ENCODE measurements around the gene MYO5C.

Gene MYO5C

DNA sequence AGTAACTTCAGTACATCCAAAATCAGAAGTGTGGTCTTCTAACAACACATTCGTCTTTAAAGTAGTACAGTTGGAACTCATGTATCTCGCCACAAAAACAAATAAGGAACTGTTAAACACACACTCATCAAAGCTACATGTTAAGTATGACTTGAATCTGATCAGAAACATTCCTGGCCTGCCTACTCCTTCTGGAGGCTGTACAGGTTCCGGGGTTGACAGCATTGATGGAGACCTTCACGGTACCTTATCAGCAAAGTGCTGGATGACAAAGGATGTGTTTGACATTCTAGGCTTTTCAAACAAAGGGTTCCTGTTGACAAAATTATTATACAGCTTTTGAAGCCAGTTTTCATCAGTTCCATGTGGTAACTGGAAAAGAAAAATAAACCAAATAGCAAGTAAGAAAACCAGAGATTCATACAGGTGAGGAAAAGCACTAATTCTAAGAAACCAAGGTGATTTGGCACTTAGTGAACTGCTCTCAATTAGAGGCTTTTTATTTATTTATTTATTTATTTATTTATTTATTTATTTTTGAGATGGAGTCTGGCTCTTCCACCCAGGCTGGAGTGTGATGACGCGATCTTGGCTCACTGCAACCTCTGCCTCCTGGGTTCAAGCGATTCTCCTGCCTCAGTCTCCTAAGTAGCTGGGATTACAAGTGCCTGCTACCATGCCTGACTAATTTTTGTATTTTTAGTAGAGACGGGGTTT lies 44.3 kb downstream of the MYO5C start:
- no peak overlapping the region for H3K4me3 ChIP-seq (ENCODE audit: low read depth, low read length)
- TF ChIP-seq, protein P1, sequence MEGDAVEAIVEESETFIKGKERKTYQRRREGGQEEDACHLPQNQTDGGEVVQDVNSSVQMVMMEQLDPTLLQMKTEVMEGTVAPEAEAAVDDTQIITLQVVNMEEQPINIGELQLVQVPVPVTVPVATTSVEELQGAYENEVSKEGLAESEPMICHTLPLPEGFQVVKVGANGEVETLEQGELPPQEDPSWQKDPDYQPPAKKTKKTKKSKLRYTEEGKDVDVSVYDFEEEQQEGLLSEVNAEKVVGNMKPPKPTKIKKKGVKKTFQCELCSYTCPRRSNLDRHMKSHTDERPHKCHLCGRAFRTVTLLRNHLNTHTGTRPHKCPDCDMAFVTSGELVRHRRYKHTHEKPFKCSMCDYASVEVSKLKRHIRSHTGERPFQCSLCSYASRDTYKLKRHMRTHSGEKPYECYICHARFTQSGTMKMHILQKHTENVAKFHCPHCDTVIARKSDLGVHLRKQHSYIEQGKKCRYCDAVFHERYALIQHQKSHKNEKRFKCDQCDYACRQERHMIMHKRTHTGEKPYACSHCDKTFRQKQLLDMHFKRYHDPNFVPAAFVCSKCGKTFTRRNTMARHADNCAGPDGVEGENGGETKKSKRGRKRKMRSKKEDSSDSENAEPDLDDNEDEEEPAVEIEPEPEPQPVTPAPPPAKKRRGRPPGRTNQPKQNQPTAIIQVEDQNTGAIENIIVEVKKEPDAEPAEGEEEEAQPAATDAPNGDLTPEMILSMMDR (IDR thresholded peaks at IDR 0.05; ENCODE audit: low read depth, low read length, missing control alignments) = no peak
- DNase-seq (ENCODE audit: low read depth) = no peak

DNA sequence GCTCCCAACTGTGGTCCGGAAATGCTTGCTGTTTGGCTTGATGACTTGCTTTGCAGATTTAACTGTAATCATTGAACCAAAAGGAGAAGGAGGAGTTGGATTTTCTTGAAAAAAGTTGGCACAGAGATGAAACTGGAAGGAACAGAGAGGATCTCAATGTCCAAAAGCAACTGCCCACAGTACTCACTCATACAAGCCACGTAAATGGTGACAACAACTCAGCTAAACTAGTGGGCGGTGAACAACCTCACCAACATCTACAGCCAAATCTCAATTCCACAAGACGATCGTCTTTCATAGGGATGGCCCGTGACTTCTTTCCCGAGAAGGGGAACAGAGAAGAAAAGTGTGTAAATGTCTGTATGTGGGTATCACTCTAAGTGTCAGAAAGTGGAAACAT lies 48.1 kb downstream of the MYO5C start:
- TF ChIP-seq, protein P1 (IDR thresholded peaks at IDR 0.05; ENCODE audit: low read depth, low read length, missing control alignments) = no peak
- no peak for DNase-seq (ENCODE audit: low read depth)
- H3K4me3 ChIP-seq (ENCODE audit: low read depth, low read length) = no peak overlapping the region

DNA sequence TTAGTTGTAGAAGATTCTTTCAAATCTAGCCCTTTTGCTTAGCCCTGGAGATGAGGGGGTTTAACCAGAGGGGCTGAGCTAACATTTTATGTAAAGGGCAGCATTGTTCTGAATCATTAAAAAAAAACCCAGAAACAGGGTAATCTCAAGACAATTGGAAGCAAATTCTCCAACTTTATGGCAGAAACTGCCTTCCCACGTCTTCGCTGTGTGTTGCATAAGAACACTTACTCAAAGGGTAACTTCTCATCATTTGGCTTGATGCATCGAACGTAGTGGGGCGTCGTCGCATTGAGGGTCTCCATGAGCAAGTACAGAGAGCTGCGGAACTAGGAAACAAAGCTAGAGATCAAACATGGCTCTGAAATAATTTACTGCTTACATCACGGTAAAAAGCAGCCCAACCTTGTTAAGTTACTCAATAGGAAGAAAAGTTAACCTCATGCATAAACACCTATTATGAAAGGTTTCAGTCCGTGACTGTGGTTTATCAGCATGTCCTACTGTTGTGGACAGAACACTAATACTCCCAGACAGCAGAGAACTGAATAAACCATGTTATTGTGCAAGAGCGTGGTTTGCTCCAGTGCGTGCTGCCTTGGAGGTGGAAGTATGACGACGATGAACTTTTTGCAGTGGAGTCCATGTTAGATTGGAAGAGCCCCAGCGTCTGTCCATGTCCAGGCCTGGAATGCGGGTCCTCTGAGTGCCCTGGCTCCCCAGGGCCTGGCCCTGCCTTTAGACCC lies 48.7 kb downstream of the MYO5C start:
- no peak for DNase-seq (ENCODE audit: low read depth)
- TF ChIP-seq, protein P1 (IDR thresholded peaks at IDR 0.05; ENCODE audit: low read depth, low read length, missing control alignments) = no peak
- no peak overlapping the region for H3K4me3 ChIP-seq (ENCODE audit: low read depth, low read length)

DNA sequence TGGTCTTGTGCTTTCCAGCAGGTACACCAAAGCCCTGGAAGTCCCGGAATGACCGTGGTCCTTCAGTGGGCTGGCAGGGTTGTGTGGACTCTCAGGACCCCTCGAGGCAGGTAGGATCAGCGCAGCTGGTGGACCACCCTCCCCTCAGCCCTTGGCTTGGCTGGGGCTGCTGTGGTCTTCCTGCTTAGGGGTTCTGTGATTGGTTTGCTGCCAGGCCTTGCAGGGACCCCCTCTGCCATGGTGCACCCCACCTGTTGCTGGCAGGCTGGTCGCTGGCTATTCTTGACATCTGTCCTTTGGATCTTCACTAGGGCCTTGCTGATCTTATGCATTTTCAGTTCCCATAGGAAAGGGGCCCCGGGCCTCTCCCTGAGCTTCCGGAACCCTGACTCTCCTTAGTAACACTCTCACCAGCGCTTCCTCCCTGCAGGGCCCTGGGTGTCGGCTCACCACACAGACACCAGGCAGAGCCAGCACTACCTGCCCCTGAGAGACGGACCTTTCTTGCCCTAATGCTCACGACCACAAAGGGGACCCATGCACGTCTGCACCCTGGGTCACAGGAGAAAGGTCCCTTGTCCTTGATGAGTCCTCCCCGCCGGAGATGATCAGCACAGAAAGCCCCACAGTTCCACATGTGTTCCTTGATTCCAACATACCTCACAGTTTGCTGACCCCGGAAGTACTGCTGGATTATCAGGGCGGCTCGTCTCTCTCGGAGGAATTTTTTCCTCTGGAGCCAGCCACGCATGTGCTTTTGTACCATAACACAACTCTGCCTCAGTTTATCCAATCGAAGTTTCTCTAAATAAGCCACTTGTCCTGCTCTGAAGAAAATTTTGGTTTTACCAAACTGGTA lies 51.7 kb downstream of the MYO5C start:
- no peak overlapping the region for H3K4me3 ChIP-seq (ENCODE audit: low read depth, low read length)
- TF ChIP-seq, protein P1 (IDR thresholded peaks at IDR 0.05; ENCODE audit: low read depth, low read length, missing control alignments) = no peak
- DNase-seq (ENCODE audit: low read depth) = no peak

DNA sequence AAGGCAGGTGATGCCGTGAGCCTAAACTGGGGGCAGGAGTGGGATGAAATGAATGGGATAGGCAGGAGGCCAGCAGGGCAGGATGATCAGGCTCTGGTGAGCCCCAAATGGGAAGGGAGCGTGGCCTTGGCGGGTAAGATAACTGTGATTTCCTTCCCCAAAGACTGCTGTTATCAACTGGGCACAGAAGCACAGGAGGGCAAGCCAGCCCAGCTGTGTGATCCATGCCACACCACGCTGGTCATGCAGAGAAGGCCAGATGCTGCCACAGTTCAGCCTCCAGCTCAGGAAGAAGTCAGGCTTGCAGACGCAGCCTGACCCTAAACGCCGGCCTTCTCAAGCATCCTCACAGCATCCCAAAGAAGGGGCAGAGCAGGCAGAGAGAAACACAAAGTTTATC lies 52.3 kb downstream of the MYO5C start:
- no peak for DNase-seq (ENCODE audit: low read depth)
- TF ChIP-seq, protein P1 (IDR thresholded peaks at IDR 0.05; ENCODE audit: low read depth, low read length, missing control alignments) = no peak
- no peak overlapping the region for H3K4me3 ChIP-seq (ENCODE audit: low read depth, low read length)

DNA sequence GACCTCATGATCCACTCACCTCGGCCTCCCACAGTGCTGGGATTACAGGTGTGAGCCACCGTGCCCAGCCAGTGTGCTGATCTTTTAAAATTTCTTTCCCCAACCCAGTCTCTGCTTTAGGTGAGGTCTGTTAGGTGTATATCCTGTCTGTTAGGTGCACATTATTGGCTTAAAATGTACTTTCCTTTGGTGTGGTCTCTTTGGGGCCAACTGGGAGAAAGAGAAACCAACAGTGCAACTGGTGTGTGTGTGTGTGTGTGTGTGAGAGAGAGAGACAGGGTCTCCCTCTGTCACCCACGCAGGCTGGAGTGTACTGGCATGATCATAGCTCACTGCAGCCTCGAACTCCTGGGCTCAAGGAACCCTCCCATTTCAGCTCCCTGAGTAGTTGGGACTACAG lies 54.1 kb downstream of the MYO5C start:
- DNase-seq (ENCODE audit: low read depth) = no peak
- H3K4me3 ChIP-seq (ENCODE audit: low read depth, low read length) = no peak overlapping the region
- TF ChIP-seq, protein P1 (IDR thresholded peaks at IDR 0.05; ENCODE audit: low read depth, low read length, missing control alignments) = no peak
